Cerebellar cortex (tissue), 1 donor: Measurements from ENCODE around the gene ADAMTS13.
A peak's percentile ranks its signal among the peaks of the same experiment; 100 is the strongest.

Experiments
- DNase-seq: peaks from one replicate; pipeline ENCODE4 v3.0.0-alpha.2; 2015; ENCODE audit warnings: low spot score

ADAMTS13 gene

GRCh38 chr9:133454943-133455673, 32.9 kb downstream of the ADAMTS13 start:
- DNase-seq: no peak

GRCh38 chr9:133455936-133456335, 33.8 kb downstream of the ADAMTS13 start:
- DNase-seq: no peak

GRCh38 chr9:133456409-133456808, 34.2 kb downstream of the ADAMTS13 start:
- no peak for DNase-seq

- no peak for DNase-seq
Observed at GRCh38 chr9:133457233-133457632, 35.1 kb downstream of the ADAMTS13 start.

GRCh38 chr9:133457748-133458147, 35.6 kb downstream of the ADAMTS13 start:
- DNase-seq: no peak

- DNase-seq: peak; percentile 52
Observed at GRCh38 chr9:133458643-133459312, 36.6 kb downstream of the ADAMTS13 start.

- DNase-seq: peak; percentile 98
Observed at GRCh38 chr9:133459476-133460404, 37.6 kb downstream of the ADAMTS13 start, which contains the start of gene CACFD1. TSS of gene CACFD1 (plus strand) at chr9:133459978. CDS start at chr9:133460067, 89 bp downstream.

- DNase-seq: peak; percentile 48
Observed at GRCh38 chr9:133460405-133461175, 38.4 kb downstream of the ADAMTS13 start.

- DNase-seq: peak; percentile 71
Observed at GRCh38 chr9:133461975-133462374, 39.8 kb downstream of the ADAMTS13 start.

GRCh38 chr9:133463234-133463863, 41.2 kb downstream of the ADAMTS13 start:
- DNase-seq: peak; percentile 54

- no peak for DNase-seq
Observed at GRCh38 chr9:133463864-133464615, 41.9 kb downstream of the ADAMTS13 start.

- no peak for DNase-seq
Observed at GRCh38 chr9:133464638-133465037, 42.5 kb downstream of the ADAMTS13 start.

GRCh38 chr9:133465984-133466383, 43.8 kb downstream of the ADAMTS13 start:
- DNase-seq: no peak

GRCh38 chr9:133467101-133467500, 44.9 kb downstream of the ADAMTS13 start:
- DNase-seq: no peak

GRCh38 chr9:133468374-133468773, 46.2 kb downstream of the ADAMTS13 start:
- no peak for DNase-seq

- DNase-seq: no peak
Observed at GRCh38 chr9:133468777-133469421, 46.7 kb downstream of the ADAMTS13 start.

- DNase-seq: no peak
Observed at GRCh38 chr9:133470427-133470924, 48.3 kb downstream of the ADAMTS13 start.

- no peak for DNase-seq
Observed at GRCh38 chr9:133470988-133471387, 48.8 kb downstream of the ADAMTS13 start.

GRCh38 chr9:133471551-133472276, 49.5 kb downstream of the ADAMTS13 start:
- no peak for DNase-seq
